OCI-LY7 (cell line): ENCODE measurements around the gene FBXW12.

Experiments
- CTCF ChIP-seq: fragments of 200-600 bp; sonication (generic); conservative IDR thresholded peaks from 2 replicates; pipeline ENCODE4 v1.5.1; 2014; ENCODE audit warnings: mild to moderate bottlenecking, antibody characterized with exemption, low read length, moderate library complexity, mixed read lengths
- EZH2phosphoT487 ChIP-seq: fragments of 200-600 bp; sonication (generic); IDR thresholded peaks from 2 replicates; pipeline ENCODE4 v1.6.1; 2018; ENCODE audit warnings: low read depth, borderline replicate concordance, mild to moderate bottlenecking, mixed run types, antibody characterized with exemption, low read length, moderate library complexity, mixed read lengths

DNA sequence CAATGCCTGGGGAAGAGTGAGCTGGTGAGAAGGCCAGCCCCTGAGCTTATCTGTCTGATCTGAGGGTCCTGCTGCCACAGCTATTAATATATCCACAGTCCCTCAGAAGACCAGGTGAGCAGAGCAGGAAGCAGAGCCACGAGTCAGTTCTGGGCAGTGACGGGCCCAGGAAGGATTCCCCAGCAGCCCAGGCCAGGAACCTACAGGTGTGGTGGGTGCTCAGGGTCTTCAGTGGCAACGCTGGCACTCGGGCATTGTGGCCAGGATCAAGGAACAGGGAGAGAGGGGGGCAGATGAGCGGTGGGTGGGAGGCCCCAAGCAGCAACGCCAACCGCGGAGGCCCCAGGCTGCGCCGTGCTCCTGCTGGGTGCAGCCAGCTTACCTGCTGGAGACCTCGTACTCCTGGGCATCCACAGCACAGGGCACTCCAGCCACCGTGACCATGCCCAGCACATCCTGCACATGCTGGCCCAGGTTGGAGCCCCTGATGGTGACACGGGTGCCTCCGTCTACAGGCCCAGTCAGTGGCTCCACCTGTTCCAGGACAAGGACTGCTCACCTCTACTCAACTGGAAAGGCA, 45.6 kb downstream of the FBXW12 start:
- TF ChIP-seq CTCF (no peak), EZH2phosphoT487 (no peak)
